GM23248 (cell line): ENCODE data around the gene CRAT. TPM values are rescaled to one million over a fixed set of nuclear protein-coding genes. Genes with fewer than 3 reads are reported as not detected.

ENCODE experiments used
- DNase-seq: peaks from one replicate; pipeline ENCODE4 v3.0.0-alpha.2; 2015
- H2AFZ ChIP-seq: fragments of 200-600 bp; sonication (generic); 2 replicates; pipeline ENCODE4 v1.6.1; 2016; ENCODE audit warnings: antibody characterized with exemption
- H3F3A ChIP-seq: fragments of 200-600 bp; sonication (generic); 2 replicates; pipeline ENCODE4 v1.6.1; 2016; ENCODE audit warnings: mild to moderate bottlenecking, antibody characterized with exemption, mixed run types; ENCODE audit not compliant: insufficient read depth
- H3K27ac ChIP-seq: fragments of 200-600 bp; sonication (generic); 2 replicates; pipeline ENCODE4 v1.5.1; 2016; ENCODE audit warnings: mild to moderate bottlenecking
- H3K27me3 ChIP-seq: fragments of 200-600 bp; sonication (generic); replicated peaks from 2 replicates; pipeline ENCODE4 v1.6.1; 2016; ENCODE audit warnings: mild to moderate bottlenecking; ENCODE audit not compliant: insufficient read depth
- H3K36me3 ChIP-seq: fragments of 200-600 bp; sonication (generic); 2 replicates; pipeline ENCODE4 v1.6.1; 2016; ENCODE audit warnings: low read depth, mild to moderate bottlenecking
- H3K4me1 ChIP-seq: fragments of 200-600 bp; sonication (generic); 2 replicates; pipeline ENCODE4 v1.6.1; 2016; ENCODE audit warnings: mild to moderate bottlenecking; ENCODE audit not compliant: insufficient read depth
- H3K4me2 ChIP-seq: fragments of 200-600 bp; sonication (generic); one replicate; pipeline ENCODE4 v1.6.1; 2016; ENCODE audit warnings: mild to moderate bottlenecking; ENCODE audit not compliant: unreplicated experiment
- H3K4me3 ChIP-seq: fragments of 200-600 bp; sonication (generic); 2 replicates; pipeline ENCODE4 v1.5.1; 2016; ENCODE audit warnings: mild to moderate bottlenecking
- H3K79me2 ChIP-seq: fragments of 200-600 bp; sonication (generic); 2 replicates; pipeline ENCODE4 v1.6.1; 2016; ENCODE audit warnings: mild to moderate bottlenecking; ENCODE audit not compliant: insufficient read depth
- H3K9ac ChIP-seq: fragments of 200-600 bp; sonication (generic); 2 replicates; pipeline ENCODE4 v1.6.1; 2016; ENCODE audit warnings: mild to moderate bottlenecking
- H3K9me2 ChIP-seq: fragments of 200-600 bp; sonication (generic); 2 replicates; pipeline ENCODE4 v1.6.1; 2016; ENCODE audit warnings: mixed run types, mild to moderate bottlenecking, moderate library complexity; ENCODE audit not compliant: insufficient read depth
- H3K9me3 ChIP-seq: fragments of 200-600 bp; sonication (generic); one replicate; pipeline ENCODE4 v1.6.1; 2017; ENCODE audit warnings: low read depth
- H4K20me1 ChIP-seq: fragments of 200-600 bp; sonication (generic); 2 replicates; pipeline ENCODE4 v1.6.0; 2016; ENCODE audit not compliant: insufficient read depth
- EZH2 ChIP-seq: fragments of 200-600 bp; sonication (generic); IDR thresholded peaks from 2 replicates; pipeline ENCODE4 v1.6.1; 2018; ENCODE audit warnings: antibody characterized with exemption, mild to moderate bottlenecking; ENCODE audit not compliant: insufficient read depth, poor library complexity, severe bottlenecking
- EZH2phosphoT487 ChIP-seq: fragments of 200-600 bp; sonication (generic); IDR thresholded peaks from 2 replicates; pipeline ENCODE4 v1.6.1; 2018; ENCODE audit warnings: antibody characterized with exemption, moderate library complexity, mild to moderate bottlenecking, low read depth; ENCODE audit not compliant: insufficient read depth
- WGBS, 2 experiments: methylation state at CpG; one replicate each; pipeline ENCODE4 v1.1.6; 2015 to 2017; ENCODE audit warnings: low lambda C conversion rate in 2 of 2, low coverage in 1 of 2; ENCODE audit errors: missing lambda C conversion rate in 2 of 2; 5-methylcytosine and 5-hydroxymethylcytosine counted together
- in situ Hi-C: fragments of 300-500 bp; cut with MboI; formaldehyde crosslinking; loops from 2 replicates; pipeline ENCODE4 v1.15.0; 2020
- polyA plus RNA-seq: library from polyadenylated mRNA; unstranded; fragments of >200 nt; fragmentation: Nextera tagmentation; extraction: Ambion mirVana; gene quantifications from 2 replicates; pipeline ENCODE4 v1.2.1, GENCODE V29; 2016
- total RNA-seq: library from RNA; depleted of rRNA; stranded (reverse); fragments of >200 nt; shearing (Covaris generic); gene quantifications from 2 replicates; pipeline ENCODE4 v1.2.3, GENCODE V29; 2014

CRAT gene
- total and polyA plus RNA-seq, 2 experiments from 2014 or later = 55.4 to 61.4 TPM

GRCh38 chr9:129111528-129112151 is 1.0 kb upstream of the CRAT start:
- DNase-seq = peak; percentile 69
- H2AFZ ChIP-seq = peak overlapping the region; percentile 93
- H3K79me2 ChIP-seq = peaks cover 60% of the 10 kb centered on the region
- peak overlapping the region; percentile 88 for H3K4me2 ChIP-seq
- H3K4me1 ChIP-seq = peaks cover 6% of the 10 kb centered on the region
- no peaks in the 10 kb centered on the region for H4K20me1 ChIP-seq
- H3K27ac ChIP-seq = peak overlapping the region; percentile 93
- H3K36me3 ChIP-seq = no peaks in the 10 kb centered on the region
- H3K9ac ChIP-seq = peak overlapping the region; percentile 92
- 1% methylated on average over 17 to 37 of the region's 37 CpGs for WGBS, 2 experiments
- H3K27me3 ChIP-seq = no peaks in the 10 kb centered on the region
- in situ Hi-C loops = no loop called here
- TF ChIP-seq EZH2 = no peak
- no peak for TF ChIP-seq EZH2phosphoT487
- no peaks in the 10 kb centered on the region for H3K9me2 ChIP-seq
- peaks cover 10% of the 10 kb centered on the region; the same call in 1 of the 2 replicates for H3F3A ChIP-seq
- H3K4me3 ChIP-seq = peak overlapping the region; percentile 96
- H3K9me3 ChIP-seq = no peaks in the 10 kb centered on the region

- WGBS, 2 experiments = 2% methylated on average over 62 of the region's 64 CpGs
- Histone ChIP-seq H3F3A (peaks cover 8% of the 10 kb centered on the region; the same call in 1 of the 2 replicates), H3K36me3 (no peaks in the 10 kb centered on the region), H3K4me1 (peaks cover 6% of the 10 kb centered on the region), H4K20me1 (no peaks in the 10 kb centered on the region), H3K79me2 (peaks cover 46% of the 10 kb centered on the region), H3K9me3 (no peaks in the 10 kb centered on the region), H3K9me2 (no peaks in the 10 kb centered on the region), H3K27ac (peak overlapping the region; percentile 67), H3K27me3 (no peaks in the 10 kb centered on the region), H3K4me3 (peak overlapping the region; percentile 96), H2AFZ (peak overlapping the region; percentile 98), H3K9ac (peak overlapping the region; percentile 92), H3K4me2 (peak overlapping the region; percentile 76)
- in situ Hi-C loops = no loop called here
- peak; percentile 78 for DNase-seq
- no peak for TF ChIP-seq EZH2
- no peak for TF ChIP-seq EZH2phosphoT487
Observed at GRCh38 chr9:129109952-129110739, 447 bp downstream of the CRAT start.

GRCh38 chr9:129109537-129109903 is 1.1 kb downstream of the CRAT start:
- Histone ChIP-seq H3K79me2 (peaks cover 41% of the 10 kb centered on the region), H4K20me1 (no peaks in the 10 kb centered on the region), H3K9ac (peak overlapping the region; percentile 92), H3K9me3 (no peaks in the 10 kb centered on the region), H3F3A (peaks cover 5% of the 10 kb centered on the region; the same call in 1 of the 2 replicates), H3K9me2 (no peaks in the 10 kb centered on the region), H3K27me3 (no peaks in the 10 kb centered on the region), H3K4me1 (peaks cover 6% of the 10 kb centered on the region), H3K36me3 (no peaks in the 10 kb centered on the region), H3K27ac (peak overlapping the region; percentile 67; the same call in 1 of the 2 replicates), H3K4me3 (peak overlapping the region; percentile 96), H3K4me2 (peak overlapping the region; percentile 76), H2AFZ (no peak overlapping the region)
- 18 to 22% methylated on average over 5 to 7 of the region's 7 CpGs for WGBS, 2 experiments
- in situ Hi-C loops = no loop called here
- peak; percentile 84 for DNase-seq
- TF ChIP-seq EZH2phosphoT487 (no peak), EZH2 (no peak)

- Histone ChIP-seq H4K20me1 (no peaks in the 10 kb centered on the region), H3K27ac (no peak overlapping the region; the same call in 1 of the 2 replicates)
Observed at GRCh38 chr9:129108805-129109536, 1.6 kb downstream of the CRAT start.

More at GRCh38 chr9:129108805-129109536, 1.6 kb downstream of the CRAT start:
- in situ Hi-C loops = no loop called here
- TF ChIP-seq EZH2 (no peak), EZH2phosphoT487 (no peak)
- no peaks in the 10 kb centered on the region for H3K9me3 ChIP-seq
- H3K79me2 ChIP-seq = peaks cover 35% of the 10 kb centered on the region
- WGBS, 2 experiments = 84 to 86% methylated on average over 10 of the region's 10 CpGs
- no peaks in the 10 kb centered on the region for H3K36me3 ChIP-seq
- no peaks in the 10 kb centered on the region for H3K9me2 ChIP-seq
- no peaks in the 10 kb centered on the region for H3F3A ChIP-seq
- H3K9ac ChIP-seq = peak overlapping the region; percentile 92
- H3K4me2 ChIP-seq = peak overlapping the region; percentile 76
- H3K4me3 ChIP-seq = peak overlapping the region; percentile 96
- H2AFZ ChIP-seq = no peak overlapping the region
- peaks cover 6% of the 10 kb centered on the region for H3K4me1 ChIP-seq
- no peaks in the 10 kb centered on the region for H3K27me3 ChIP-seq
- DNase-seq = peak; percentile 31
